ENCODE measurements around the gene NSMCE1.
"Not testable (repeated sequence)": the region's sequence is repeated elsewhere in the genome, so short reads cannot be mapped to it uniquely, and the experiment has no call there.

NSMCE1 gene

DNA sequence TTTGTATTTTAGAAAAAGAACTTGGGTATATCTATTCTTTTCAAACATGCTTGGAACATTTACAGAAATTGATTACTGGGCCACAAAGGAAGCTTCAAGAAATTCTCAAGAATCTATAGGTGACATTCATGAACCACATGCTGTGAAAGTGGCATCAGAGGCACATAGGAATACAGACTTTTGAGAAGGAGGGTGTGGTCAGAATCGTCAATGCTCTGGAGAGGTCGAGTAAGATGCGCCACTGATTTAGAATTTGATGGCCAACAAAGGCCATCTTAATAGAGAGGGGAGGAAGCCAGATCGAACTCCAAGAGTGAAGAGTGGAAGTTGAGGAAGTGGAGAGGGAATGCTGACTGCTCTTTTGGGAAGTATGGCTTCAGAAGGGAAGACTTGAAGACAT lies 3.5 kb upstream of the NSMCE1 start:
- DNase-seq (ENCODE audit: low spot score) = no peak

DNA sequence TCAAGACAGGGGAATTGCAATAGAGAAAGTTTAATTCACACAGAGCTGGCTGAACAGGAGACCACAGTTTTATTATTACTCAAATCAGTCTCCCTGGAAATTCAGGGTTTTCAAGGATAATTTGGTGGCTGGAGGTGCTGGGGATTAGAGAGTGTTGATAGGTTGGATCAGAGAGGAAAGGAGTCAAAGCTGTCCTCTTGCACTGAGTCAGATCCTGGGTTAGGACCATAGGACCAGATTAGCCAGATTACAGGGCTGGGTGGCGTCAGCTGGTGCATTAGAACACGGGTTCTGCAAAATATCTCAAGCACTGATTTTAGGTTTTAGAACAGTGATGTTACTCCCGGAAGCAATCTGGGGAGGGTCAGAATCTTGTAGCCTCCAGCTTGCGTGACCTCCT lies 1.8 kb upstream of the NSMCE1 start:
- DNase-seq (ENCODE audit: low spot score) = no peak

DNA sequence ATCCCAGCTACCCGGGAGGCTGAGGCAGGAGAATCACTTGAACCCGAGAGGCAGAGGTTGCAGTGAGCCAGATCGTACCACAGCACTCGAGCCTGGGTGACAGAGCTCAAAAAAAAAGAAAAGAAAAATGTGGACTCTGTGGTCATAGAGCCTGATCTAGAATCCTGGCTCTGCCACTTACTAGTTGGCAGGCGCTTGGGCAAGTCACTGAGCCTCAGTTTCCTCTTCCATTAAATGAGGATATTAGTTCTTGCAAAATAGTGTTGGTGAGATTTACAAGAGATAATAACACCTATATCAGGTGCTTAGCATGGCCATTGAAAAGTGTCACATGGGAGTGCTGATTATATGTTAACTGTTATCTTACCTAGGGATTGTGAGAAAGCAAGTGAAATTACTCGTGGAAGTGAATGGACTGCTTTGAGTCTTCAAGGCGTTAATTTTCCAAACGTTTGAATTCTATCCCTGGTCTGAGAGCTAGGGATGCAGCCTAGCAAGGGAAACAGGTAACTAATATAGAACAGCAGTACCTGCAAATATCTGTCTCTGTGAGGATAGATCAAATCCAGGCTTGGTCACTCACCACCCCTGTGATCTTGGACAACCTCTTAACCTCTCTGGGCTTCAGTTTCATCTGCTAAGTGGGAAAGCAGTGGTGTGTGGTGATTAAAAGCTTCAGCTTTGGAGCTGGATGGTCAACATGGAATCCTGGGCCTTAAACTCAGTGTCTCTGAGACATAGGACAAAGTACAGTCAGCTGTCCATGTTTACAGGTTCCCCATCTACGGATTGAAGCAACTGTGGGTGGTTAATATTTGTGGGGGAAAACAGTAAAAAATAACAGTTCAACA lies 953 bp upstream of the NSMCE1 start:
- no peak for DNase-seq (ENCODE audit: low spot score)

DNA sequence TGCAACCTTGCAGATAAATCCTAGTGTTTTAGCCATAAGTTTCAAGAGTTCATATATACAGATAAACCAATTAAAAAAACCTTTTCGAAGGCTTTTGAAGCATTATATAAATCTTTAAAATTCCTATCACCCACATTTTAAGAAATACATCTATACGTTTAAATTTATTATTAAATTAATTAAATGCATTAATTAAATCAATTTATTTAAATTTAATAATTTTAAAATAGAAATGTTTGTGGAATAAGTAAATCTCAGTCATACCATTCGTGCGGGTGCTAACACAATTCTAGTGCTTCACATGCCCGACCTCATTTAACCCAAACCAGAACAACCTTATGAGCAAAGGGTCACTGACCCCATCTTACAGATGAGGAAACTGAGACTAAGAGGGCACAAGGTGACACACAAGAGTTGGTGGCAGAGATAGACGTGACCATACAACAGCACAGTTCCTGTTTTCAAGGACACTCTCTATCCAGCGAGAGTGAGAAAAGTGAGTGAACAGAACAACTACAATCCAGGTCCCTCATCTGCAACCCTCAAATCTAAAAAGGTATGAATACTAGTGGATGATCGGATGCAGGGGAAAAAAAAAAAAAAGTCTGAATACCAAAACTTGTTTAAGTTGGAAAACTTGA lies 1.4 kb downstream of the NSMCE1 start:
- no peak for DNase-seq (ENCODE audit: low spot score)

DNA sequence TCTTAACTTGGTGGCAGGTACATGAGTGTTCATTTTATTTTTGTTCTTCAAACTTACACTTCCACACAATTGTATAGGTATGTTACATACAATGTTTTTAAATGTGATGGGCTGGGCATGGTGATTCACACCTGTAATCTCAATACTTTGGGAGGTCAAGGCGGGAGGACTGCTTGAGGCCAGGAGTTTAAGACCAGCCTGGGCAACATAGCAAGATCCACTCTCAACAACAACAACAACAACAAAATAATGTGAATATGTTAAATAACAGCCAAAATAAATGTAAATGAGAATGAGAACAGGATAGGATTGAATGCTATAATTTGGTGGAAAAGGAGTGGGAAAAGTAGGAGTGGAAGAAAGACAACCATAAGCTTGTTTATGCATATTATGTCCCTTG lies 2.6 kb downstream of the NSMCE1 start:
- no peak for DNase-seq (ENCODE audit: low spot score)

DNA sequence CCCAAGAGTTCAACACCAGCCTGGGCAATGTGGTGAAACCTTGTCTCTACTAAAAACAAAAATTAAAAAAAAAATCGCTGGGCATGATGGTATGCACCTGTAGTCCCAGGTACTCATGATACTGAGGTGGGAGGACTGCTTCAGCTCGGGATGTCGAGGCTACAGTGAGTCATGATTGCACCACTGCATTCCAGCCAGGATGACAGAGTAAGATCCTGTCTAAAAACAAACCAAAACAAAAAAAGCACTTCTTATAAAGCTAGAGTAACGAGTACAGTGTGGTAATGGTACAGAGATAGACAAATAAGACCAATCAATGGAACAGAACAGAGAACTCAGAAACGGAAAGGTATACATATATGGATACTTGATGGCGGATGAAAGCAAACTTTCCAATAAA lies 4.4 kb downstream of the NSMCE1 start:
- DNase-seq (ENCODE audit: low spot score) = no peak

DNA sequence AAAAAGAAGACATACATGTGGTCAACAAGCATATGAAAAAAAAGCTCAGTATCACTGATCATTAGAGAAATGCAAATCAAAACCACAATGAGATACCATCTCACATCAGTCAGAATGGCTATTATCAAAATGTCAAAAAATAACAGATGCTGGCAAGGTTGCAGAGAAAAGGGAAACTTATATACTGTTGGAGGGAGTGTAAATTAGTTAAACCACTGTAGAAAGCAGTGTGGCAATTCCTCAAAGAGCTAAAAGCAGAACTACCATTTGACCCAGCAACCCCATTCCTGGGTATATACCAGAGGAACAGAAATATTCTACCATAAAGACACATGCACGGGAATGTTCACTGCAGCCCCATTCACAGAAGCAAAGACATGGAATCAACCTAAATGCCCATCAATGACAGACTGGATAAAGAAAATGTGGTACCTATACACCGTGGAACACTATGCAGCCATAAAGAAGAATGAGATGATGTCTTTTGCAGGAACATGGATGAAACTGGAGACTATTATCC lies 5.6 kb downstream of the NSMCE1 start:
- not testable (repeated sequence) for DNase-seq (ENCODE audit: low spot score)

DNA sequence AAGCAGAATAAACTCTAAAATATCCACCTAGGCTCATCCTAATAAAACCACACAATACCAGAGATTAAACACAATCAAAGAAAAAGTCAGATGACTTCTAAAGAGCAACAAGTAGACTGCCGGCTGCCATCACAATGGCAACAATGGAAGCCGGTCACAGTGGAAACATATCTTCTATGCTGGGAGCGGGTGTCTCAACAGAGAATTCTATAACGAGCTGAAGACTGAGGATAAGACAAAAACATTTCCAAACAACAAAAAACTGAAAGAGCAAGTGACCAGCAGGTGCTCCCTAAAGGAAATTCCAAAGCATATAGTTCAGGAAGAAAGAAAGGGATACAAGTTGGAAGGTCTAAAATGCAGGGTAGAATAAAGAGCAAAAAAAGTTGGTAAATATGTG lies 8.9 kb downstream of the NSMCE1 start:
- no peak for DNase-seq (ENCODE audit: low spot score)

DNA sequence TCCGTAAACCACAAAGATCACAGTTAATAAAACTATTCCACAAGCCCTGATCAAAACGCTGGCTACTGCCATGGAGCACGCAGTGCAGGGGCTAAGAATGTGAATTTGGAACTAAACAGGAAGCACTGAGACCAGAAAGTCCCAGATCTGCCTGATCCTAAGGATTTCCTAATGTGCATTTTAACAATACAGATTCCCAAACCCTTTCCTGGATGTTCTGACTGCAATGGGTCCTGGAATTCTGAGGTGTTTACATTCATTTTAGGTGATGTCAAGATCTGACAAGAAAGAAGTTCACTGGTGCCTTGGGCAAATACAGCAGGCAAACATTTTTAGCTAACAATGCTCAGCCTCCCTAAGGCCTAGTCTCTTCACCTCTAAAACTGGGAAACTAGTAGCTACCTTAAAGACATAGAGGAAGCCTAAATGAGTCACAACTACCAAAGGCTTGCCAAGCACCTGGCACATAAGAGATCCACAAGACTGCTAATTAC lies 10.3 kb downstream of the NSMCE1 start:
- no peak for DNase-seq (ENCODE audit: low spot score)

DNA sequence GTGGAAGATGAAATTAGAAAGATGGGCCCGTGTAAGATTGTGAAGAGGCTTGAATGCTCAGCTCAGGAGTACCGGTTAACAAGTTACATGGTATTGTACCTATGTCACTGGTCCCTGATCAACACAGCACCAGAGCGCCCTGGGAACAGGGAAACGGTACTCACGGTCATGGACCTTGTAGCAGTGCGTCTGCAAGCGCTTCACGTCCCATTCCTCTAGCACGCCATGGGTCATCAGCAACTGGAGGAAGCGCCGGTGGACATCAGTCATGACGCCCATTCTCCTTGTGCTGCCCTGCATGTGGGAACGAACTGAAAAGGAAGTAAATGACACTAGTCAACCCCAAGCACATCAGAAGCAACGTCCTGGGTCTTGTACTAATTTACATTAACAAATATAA lies 11.3 kb downstream of the NSMCE1 start:
- DNase-seq (ENCODE audit: low spot score) = no peak

DNA sequence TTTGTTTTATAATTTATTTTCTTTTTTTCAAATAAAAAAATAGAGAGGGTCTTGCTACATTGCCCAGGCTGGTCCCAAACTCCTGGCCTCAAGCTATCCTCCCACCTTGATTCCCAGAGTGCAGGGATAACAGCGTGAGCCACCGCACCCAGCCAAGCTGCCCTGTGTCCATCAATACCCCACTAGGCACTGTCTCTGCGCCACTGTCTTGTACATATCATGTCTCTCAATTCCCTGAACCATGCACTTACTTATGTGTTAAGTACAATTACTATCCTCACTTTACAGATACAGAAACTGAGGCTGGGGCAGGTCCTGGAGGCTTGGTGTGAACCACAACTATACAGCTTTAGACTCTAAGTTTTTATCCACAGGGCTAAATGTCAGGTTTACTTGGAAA lies 11.7 kb downstream of the NSMCE1 start:
- no peak for DNase-seq (ENCODE audit: low spot score)

DNA sequence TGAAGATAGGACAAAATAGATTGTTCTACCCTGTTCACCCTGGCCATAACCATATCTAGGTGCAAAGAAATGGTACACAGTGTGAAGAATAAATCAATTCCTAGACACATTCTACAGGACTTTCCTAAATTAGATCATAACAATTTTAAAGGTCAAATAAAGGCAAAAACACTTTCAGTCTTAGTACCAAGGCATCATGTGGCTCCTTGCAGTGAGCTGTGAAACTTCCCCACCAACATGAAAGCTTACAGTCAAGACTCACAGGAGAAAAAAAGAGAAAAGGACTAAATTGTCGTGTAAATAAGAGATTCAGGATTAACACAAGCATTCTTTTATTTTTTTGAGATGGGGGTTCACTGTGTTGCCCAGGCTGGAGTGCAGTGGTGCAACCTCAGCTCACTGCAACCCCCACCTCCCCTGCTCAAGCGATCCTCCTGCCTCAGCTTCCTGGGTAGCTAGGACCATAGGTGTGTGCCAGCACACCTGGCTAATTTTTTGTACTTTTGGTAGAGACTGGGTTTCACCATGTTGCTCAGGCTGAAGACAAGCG lies 14.2 kb downstream of the NSMCE1 start:
- no peak for DNase-seq (ENCODE audit: low spot score)

DNA sequence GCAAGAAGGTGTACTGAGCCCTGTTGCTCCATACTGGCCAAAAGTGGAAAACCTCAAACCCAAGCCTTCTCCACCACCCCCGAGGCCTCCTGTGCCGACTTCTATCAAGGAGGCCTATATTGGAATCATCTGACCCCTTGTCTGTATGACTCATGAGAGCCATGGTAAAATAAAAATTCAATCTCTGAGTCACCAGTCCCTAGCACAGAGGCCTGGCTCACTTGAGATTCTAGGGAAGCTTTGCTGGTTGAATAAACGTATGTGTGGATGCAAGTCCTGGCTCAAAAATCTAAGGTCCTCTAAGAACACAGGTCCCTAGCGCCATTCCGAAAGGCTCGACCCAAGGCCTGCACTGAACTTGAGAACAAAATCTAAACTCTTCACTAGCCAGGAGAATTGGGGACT lies 15.0 kb downstream of the NSMCE1 start:
- DNase-seq (ENCODE audit: low spot score) = no peak

DNA sequence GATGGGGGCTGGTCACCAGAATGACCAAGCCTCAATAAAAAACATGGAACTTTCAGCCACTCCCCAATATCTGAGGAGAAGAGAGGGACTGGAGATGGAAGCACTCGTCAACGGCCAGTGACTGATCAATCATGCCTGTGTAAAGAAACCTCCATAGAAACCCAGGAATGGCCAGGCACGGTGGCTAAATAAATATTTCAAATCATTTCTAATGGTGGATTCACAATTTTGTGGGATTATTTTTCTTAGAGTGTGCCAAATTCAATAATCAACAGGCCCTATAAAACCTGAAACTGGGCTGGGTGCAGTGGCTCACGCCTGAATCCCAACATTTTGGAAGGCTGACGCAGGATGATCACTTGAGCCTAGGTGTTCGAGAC lies 16.4 kb downstream of the NSMCE1 start:
- no peak for DNase-seq (ENCODE audit: low spot score)

DNA sequence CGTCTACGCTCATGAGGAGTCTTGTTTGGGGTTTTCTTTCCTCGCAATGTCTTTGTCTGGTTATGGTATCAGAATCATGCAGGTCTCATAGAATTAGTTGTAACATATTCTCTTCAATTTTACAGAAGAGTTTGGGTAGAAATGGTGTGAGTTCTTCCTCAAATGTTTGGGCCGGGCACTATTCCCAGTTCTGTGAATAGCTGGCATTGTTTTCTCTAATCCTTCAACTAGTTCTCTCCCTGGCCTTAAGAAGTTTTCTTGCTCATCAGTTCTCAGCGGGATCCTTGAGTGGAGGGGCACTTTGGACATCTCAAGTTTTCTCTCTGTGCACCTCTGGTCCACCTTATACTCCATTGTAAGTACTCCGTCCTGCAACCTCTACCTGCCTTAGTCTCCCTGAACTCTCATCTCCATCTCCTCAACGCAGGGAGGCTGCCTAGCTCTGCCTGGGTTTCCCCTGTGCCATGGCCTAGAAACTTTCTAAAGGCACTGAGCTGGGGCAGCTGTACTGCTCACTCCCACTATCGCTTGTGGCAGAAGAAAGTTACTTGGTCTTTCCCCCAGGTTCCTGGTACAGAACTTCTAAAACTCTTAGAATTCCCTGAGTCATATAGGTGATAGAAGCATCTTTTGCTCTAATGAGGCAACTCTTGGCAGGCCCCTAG lies 16.9 kb downstream of the NSMCE1 start:
- DNase-seq (ENCODE audit: low spot score) = no peak

DNA sequence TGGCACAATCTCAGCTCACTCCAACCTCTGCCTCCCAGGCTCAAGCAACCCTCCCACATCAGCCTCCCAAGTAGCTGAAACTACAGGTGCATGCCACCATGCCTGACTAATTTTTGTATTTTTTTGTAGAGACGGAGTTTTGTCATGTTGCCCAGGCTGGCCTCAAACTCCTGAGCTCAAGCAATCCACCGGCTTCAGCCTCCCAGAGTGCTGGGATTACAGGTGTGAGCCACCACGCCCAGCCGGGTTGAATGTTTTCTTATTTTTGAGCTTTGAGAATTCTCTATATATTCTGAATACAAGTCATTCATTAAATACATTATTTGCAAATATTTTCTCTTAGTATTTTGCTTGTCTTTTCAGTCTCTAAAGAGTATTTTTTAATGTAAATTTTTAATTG lies 19.7 kb downstream of the NSMCE1 start:
- not testable (repeated sequence) for DNase-seq (ENCODE audit: low spot score)

DNA sequence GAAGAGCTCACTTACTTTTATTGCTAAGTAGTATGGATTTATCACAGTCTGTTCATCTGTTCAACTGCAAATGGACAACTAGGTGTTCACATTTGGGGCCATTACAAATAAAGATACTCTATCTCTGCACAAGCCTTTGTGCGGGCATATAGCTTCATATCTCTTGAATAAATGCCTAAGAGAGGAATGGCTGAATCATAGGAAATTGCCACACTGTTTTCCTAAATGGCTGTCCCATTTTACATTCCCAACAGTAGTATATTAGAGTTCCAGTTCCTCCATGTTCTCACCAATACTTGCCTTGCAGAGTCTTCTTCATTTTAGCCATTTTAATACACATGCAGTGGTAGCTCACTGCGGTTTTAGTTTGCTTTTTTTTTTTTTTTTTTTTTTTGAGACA lies 20.5 kb downstream of the NSMCE1 start:
- DNase-seq (ENCODE audit: low spot score) = no peak

DNA sequence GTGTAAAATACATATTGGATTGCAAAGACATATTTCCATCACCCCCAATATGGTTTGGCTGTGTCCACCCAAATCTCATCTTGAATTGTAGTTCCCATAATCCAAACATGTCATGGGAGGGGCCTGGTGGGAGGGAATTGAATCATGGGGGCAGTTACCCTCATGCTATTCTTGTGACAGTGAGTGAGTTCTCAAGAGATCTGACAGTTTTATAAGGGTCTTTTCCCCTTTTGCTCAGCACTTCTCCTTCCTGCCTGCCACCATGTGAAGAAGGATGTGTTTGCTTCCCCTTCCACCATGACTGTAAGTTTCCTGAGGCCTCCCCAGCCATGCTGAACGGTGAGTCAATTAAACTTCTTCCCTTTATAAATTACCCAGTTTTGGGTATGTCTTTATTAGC lies 21.5 kb downstream of the NSMCE1 start:
- DNase-seq (ENCODE audit: low spot score) = not testable (repeated sequence)

DNA sequence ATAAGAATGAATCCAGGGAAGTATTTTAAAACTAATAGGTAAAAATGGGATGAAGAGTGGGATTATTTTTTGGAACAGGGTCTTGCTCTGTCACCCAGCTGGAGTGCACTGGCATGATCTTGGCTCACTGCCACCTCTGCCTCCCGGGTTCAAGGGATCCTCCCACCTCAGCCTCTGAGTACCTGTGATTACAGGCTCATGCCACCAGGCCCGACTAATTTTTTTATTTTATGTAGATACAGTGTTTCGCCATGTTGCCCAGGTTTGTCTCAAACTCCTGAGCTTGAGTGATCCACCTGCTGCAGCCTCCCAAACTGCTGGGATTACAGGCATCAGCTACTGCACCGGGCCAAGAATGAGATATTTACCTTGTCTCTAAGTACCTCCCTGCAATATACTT lies 22.1 kb downstream of the NSMCE1 start:
- no peak for DNase-seq (ENCODE audit: low spot score)

DNA sequence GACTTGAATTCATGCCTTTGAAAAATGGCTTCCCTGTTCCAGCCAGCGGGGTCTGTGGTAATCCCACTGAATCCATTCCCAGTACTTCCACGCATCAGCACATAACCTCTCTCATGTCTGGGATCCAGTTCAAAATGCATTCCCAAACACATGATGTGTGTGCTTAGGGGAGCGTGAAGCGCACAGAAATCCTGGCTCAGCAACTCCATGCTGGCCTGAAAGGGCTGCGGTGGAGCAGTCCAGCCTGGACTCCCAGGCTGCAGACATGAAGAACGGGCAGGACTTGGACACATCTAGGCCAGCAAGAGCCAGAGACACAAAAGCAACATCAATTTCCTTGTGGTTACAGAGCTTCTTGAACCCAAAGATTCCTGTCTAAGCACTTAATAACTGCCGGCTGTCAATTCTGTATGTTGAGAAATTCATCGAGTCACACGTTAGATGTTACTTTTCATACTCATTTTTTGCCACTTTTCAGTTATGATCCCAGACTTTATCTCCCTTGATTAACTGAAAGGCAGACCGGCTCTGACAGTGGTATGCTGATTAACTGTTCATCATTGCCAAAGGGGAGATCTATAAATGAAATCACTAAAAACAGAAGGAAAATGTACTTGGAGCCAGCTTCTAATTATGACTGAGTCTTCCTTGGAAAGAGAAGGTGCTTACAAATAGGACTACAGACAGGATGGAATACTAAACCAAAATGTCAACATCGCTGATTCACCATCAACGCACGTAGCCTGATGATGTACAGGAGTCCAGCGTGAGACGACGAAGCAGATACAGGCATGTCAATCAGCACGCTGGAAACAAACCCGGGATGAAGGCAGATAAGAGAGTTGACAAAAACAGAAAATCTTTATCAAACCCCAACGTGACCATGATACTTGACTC lies 23.0 kb downstream of the NSMCE1 start:
- DNase-seq (ENCODE audit: low spot score) = no peak

DNA sequence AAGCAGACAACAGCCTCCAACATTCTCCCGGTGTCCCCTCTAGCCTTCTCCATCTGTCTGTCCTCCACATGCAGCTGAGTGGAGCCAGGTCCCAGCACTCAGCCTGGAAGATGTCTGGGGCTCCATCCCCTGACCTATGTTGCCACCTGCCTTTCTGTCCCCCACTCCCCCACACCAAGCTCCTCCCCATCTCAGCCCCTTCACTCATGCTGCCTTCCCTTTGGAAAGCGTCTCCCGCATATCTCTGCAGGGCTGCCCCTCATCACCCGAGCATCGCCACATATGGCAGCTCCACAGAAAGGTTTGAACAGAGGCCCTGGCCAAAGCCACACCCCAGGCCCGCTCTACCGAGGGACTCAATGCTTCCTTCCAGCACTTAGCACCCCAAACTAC lies 24.2 kb downstream of the NSMCE1 start:
- no peak for DNase-seq (ENCODE audit: low spot score)
